Suprapubic skin (tissue), 4 donors: ENCODE measurements around the gene ABI3BP. TPM values are rescaled to one million over a fixed set of nuclear protein-coding genes. Genes with fewer than 3 reads are reported as not detected.

Source experiments
- DNase-seq, 2 donors: peaks; one replicate each; pipeline ENCODE4 v3.0.0-alpha.2; 2019; ENCODE audit warnings: low spot score in 2 of 2
- H3K27ac ChIP-seq: fragments of 200-600 bp; sonication (generic); one replicate; pipeline ENCODE4 v1.5.1; 2019
- H3K27me3 ChIP-seq: fragments of 200-600 bp; sonication (generic); one replicate; pipeline ENCODE4 v1.5.1; 2019
- H3K36me3 ChIP-seq: fragments of 200-600 bp; sonication (generic); one replicate; pipeline ENCODE4 v1.5.1; 2019
- H3K4me1 ChIP-seq: fragments of 200-600 bp; sonication (generic); one replicate; pipeline ENCODE4 v1.5.1; 2019
- H3K4me3 ChIP-seq: fragments of 200-600 bp; sonication (generic); one replicate; pipeline ENCODE4 v1.5.1; 2019; ENCODE audit warnings: mild to moderate bottlenecking
- H3K9me3 ChIP-seq: fragments of 200-600 bp; sonication (generic); one replicate; pipeline ENCODE4 v1.5.1; 2019
- CTCF ChIP-seq, 2 donors: fragments of 200-600 bp in 1 of 2; fragments of 450-650 bp in 1 of 2; sonication (generic) in 1 of 2; IDR thresholded peaks; one replicate each; pipeline ENCODE4 v1.5.1; 2016 to 2019; ENCODE audit warnings: antibody characterized with exemption in 2 of 2, mild to moderate bottlenecking in 1 of 2, moderate library complexity in 1 of 2
- EP300 ChIP-seq: sonication (generic); formaldehyde crosslinking; IDR thresholded peaks from one replicate; pipeline ENCODE4 v1.6.1; 2017; ENCODE audit warnings: antibody characterized with exemption
- POLR2A ChIP-seq, 2 donors: fragments of 450-650 bp; IDR thresholded peaks; one replicate each; pipeline ENCODE4 v1.6.1; 2017; ENCODE audit warnings: antibody characterized with exemption in 2 of 2, mild to moderate bottlenecking in 2 of 2, moderate library complexity in 2 of 2
- POLR2AphosphoS5 ChIP-seq, 3 donors: sonication (generic); formaldehyde crosslinking; IDR thresholded peaks; one replicate each; pipeline ENCODE4 v1.6.1; 2017; ENCODE audit warnings: antibody characterized with exemption in 3 of 3
- WGBS: methylation state at CpG from one replicate; pipeline ENCODE4 v1.1.5; 2018; 5-methylcytosine and 5-hydroxymethylcytosine counted together
- total RNA-seq, 4 donors: library from RNA; depleted of rRNA; stranded (reverse); fragments of >200 nt; gene quantifications; one replicate each; pipeline ENCODE4 v1.1.0, GENCODE V29; 2016

ABI3BP gene
- total RNA-seq, 4 donors from 2014 or later, result 20.6 to 54.4 (median 38.4) TPM

GRCh38 chr3:100779480-100779879, 213.7 kb downstream of the ABI3BP start:
- Histone ChIP-seq H3K36me3 (peaks cover 11% of the 10 kb centered on the region), H3K4me1 (no peaks in the 10 kb centered on the region), H3K9me3 (no peaks in the 10 kb centered on the region), H3K27me3 (no peaks in the 10 kb centered on the region), H3K4me3 (no peak overlapping the region), H3K27ac (no peak overlapping the region)
- no peak for DNase-seq
- no peak for TF ChIP-seq CTCF (IDR thresholded peaks at IDR 0.05)
- no peak for TF ChIP-seq EP300
- TF ChIP-seq POLR2AphosphoS5 (IDR thresholded peaks at IDR 0.05), result no peak
- TF ChIP-seq POLR2A (IDR thresholded peaks at IDR 0.05), result no peak

- H3K36me3 ChIP-seq, result peaks cover 11% of the 10 kb centered on the region
- H3K27me3 ChIP-seq, result no peaks in the 10 kb centered on the region
- no peak overlapping the region for H3K27ac ChIP-seq
- H3K9me3 ChIP-seq, result no peaks in the 10 kb centered on the region
- no peak for DNase-seq
- no peak for TF ChIP-seq POLR2AphosphoS5 (IDR thresholded peaks at IDR 0.05)
- TF ChIP-seq CTCF (IDR thresholded peaks at IDR 0.05), result no peak
- TF ChIP-seq EP300, result no peak
- no peak for TF ChIP-seq POLR2A (IDR thresholded peaks at IDR 0.05)
- no peak overlapping the region for H3K4me3 ChIP-seq
- no peaks in the 10 kb centered on the region for H3K4me1 ChIP-seq
Measured at GRCh38 chr3:100777271-100777670, 215.9 kb downstream of the ABI3BP start.

GRCh38 chr3:100776746-100777145, 216.5 kb downstream of the ABI3BP start:
- Histone ChIP-seq H3K9me3 (no peaks in the 10 kb centered on the region), H3K4me3 (no peak overlapping the region), H3K27me3 (no peaks in the 10 kb centered on the region), H3K27ac (no peak overlapping the region), H3K4me1 (no peaks in the 10 kb centered on the region), H3K36me3 (peaks cover 9% of the 10 kb centered on the region)
- WGBS, result 90% methylated on average over 1 of the region's 2 CpGs
- TF ChIP-seq POLR2A (IDR thresholded peaks at IDR 0.05) (no peak), CTCF (IDR thresholded peaks at IDR 0.05) (no peak), EP300 (no peak), POLR2AphosphoS5 (IDR thresholded peaks at IDR 0.05) (no peak)
- no peak for DNase-seq

- H3K27me3 ChIP-seq, result no peaks in the 10 kb centered on the region
- H3K36me3 ChIP-seq, result peaks cover 8% of the 10 kb centered on the region
- no peak for DNase-seq
- 78% methylated on average over 2 of the region's 2 CpGs for WGBS
- no peak overlapping the region for H3K4me3 ChIP-seq
- TF ChIP-seq CTCF (IDR thresholded peaks at IDR 0.05) (no peak), POLR2A (IDR thresholded peaks at IDR 0.05) (no peak), EP300 (no peak), POLR2AphosphoS5 (IDR thresholded peaks at IDR 0.05) (no peak)
- no peaks in the 10 kb centered on the region for H3K4me1 ChIP-seq
- no peaks in the 10 kb centered on the region for H3K9me3 ChIP-seq
- no peak overlapping the region for H3K27ac ChIP-seq
Measured at GRCh38 chr3:100776097-100776729, 217.0 kb downstream of the ABI3BP start.

GRCh38 chr3:100775669-100776068, 217.6 kb downstream of the ABI3BP start:
- H3K4me1 ChIP-seq, result no peaks in the 10 kb centered on the region
- no peaks in the 10 kb centered on the region for H3K9me3 ChIP-seq
- peaks cover 8% of the 10 kb centered on the region for H3K36me3 ChIP-seq
- H3K27ac ChIP-seq, result no peak overlapping the region
- TF ChIP-seq EP300, result no peak
- no peak for TF ChIP-seq CTCF (IDR thresholded peaks at IDR 0.05)
- no peak for TF ChIP-seq POLR2AphosphoS5 (IDR thresholded peaks at IDR 0.05)
- TF ChIP-seq POLR2A (IDR thresholded peaks at IDR 0.05), result no peak
- no peak overlapping the region for H3K4me3 ChIP-seq
- no peak for DNase-seq
- no peaks in the 10 kb centered on the region for H3K27me3 ChIP-seq
